H1 (cell line): ENCODE data around the gene ADGRG7. TPM values are rescaled to one million over a fixed set of nuclear protein-coding genes. Genes with fewer than 3 reads are reported as not detected.

Experiments
- ATF3 ChIP-seq: IDR thresholded peaks from 2 replicates; pipeline ENCODE4 v1.6.1; 2011; ENCODE audit warnings: low read depth, mild to moderate bottlenecking, low read length; ENCODE audit not compliant: insufficient read depth
- CBX5 ChIP-seq: fragments of 300-800, 300-1000 bp; sonication (generic); IDR thresholded peaks from 2 replicates; pipeline ENCODE4 v1.7.1; 2016; ENCODE audit warnings: antibody characterized with exemption, low read length, low read depth
- CTBP2 ChIP-seq: IDR thresholded peaks from 2 replicates; pipeline ENCODE4 v1.7.0; 2011; ENCODE audit warnings: borderline replicate concordance, mild to moderate bottlenecking, moderate library complexity, mixed read lengths, low read length; ENCODE audit not compliant: insufficient read depth, insufficient read length
- GABPA ChIP-seq: IDR thresholded peaks from 2 replicates; pipeline ENCODE4 v1.6.1; 2011; ENCODE audit warnings: mild to moderate bottlenecking, low read length, moderate library complexity, borderline replicate concordance; ENCODE audit not compliant: insufficient read depth
- HDAC6 ChIP-seq: IDR thresholded peaks from one replicate; pipeline ENCODE4 v1.7.1; 2012; ENCODE audit warnings: low read depth, mild to moderate bottlenecking, inconsistent platforms, low read length, moderate library complexity
- RBBP5 ChIP-seq: IDR thresholded peaks from 2 replicates; pipeline ENCODE4 v1.7.1; 2012; ENCODE audit warnings: low read depth, mild to moderate bottlenecking, inconsistent platforms, low read length, moderate library complexity, borderline replicate concordance
- SIN3A ChIP-seq, 2 experiments: IDR thresholded peaks in 1 of 2; conservative IDR thresholded peaks in 1 of 2; 2 replicates each; pipeline ENCODE4 v1.6.1; 2011 to 2012; ENCODE audit warnings: low read length in 2 of 2, improper control_type of control experiment in 1 of 2, low read depth in 1 of 2, mild to moderate bottlenecking in 1 of 2
- polyA plus RNA-seq, 7 experiments: library from polyadenylated mRNA; depleted of rRNA in 3 of 7; stranded (reverse) in 5 of 7; unstranded in 2 of 7; fragments of >200 nt in 5 of 7; fragments of 200-250 nt in 2 of 7; gene quantifications; 1 replicate in 5 of 7; 2 replicates in 1 of 7; 4 replicates in 1 of 7; pipeline versions ENCODE4 v1.2.1 to v1.2.3, GENCODE V29; 2011 to 2013; ENCODE audit warnings: missing spikeins in 2 of 7, mixed read lengths in 2 of 7
- total RNA-seq: library from RNA; stranded (reverse); fragmentation: NEBNext Ultra II Directional; extraction: Animal tissue kit (Norgen Biotek cat#: 25700); gene quantifications from 2 replicates; pipeline ENCODE4 v1.2.1, GENCODE V29; 2021
- TF ChIP-seq, protein P1 (sequence below): IDR thresholded peaks from 2 replicates; pipeline ENCODE4 v1.6.1; 2011; ENCODE audit warnings: low read length, improper control_type of control experiment

The ADGRG7 gene
- total and polyA plus RNA-seq, 2 of the 8 experiments (the other 6 are each of a cell fraction or from before 2014, with no cell fraction given), result not detected

DNA sequence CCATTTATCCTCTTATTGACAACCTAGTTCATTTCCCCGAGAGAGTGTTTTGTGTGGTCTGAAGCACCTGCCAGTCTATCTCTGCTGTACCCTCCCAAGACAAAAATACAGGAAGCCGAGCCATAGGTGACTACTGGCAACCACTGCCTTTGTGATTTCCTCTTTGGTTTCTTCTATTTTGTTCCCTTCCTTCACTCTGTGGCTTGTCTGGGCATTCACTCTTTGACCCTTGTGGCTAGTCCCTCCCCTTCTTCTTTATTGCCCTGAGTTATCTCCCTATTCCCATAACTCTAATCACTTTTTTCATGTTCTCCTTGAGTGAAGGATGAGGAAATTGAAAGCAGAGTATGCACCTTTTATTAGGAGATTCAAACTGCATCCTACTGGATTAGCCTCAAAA lies at the start of gene ADGRG7 (continued):
- no peak for TF ChIP-seq GABPA
- TF ChIP-seq, protein P1, sequence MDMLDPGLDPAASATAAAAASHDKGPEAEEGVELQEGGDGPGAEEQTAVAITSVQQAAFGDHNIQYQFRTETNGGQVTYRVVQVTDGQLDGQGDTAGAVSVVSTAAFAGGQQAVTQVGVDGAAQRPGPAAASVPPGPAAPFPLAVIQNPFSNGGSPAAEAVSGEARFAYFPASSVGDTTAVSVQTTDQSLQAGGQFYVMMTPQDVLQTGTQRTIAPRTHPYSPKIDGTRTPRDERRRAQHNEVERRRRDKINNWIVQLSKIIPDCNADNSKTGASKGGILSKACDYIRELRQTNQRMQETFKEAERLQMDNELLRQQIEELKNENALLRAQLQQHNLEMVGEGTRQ, result no peak
- TF ChIP-seq RBBP5, result no peak
- TF ChIP-seq ATF3, result no peak
- no peak for TF ChIP-seq SIN3A (conservative IDR thresholded peaks at IDR 0.05 in 1 of 2, IDR thresholded peaks at IDR 0.05 in 1 of 2; ENCODE audit: low read depth in 1 of 2, low read length in 2 of 2)
- no peak for TF ChIP-seq CTBP2
- no peak for TF ChIP-seq CBX5
- no peak for TF ChIP-seq HDAC6
